Stimulated activated naive CD4-positive, alpha-beta T cell (primary cell): ENCODE measurements around the gene SPAG6.
"Not testable (repeated sequence)": the region's sequence is repeated elsewhere in the genome, so short reads cannot be mapped to it uniquely, and the experiment has no call there.

Experiments used
- DNase-seq, 6 experiments: peaks; one replicate each; lab custom pipeline; 2025; lab: John Stamatoyannopoulos, UW

The SPAG6 gene

GRCh38 chr10:22372298-22372697 lies 27.0 kb downstream of the SPAG6 start:
- no peak for DNase-seq

GRCh38 chr10:22372917-22373316 lies 27.6 kb downstream of the SPAG6 start:
- no peak for DNase-seq

- no peak for DNase-seq
Observed at GRCh38 chr10:22374489-22375126, 29.3 kb downstream of the SPAG6 start.

GRCh38 chr10:22379059-22379458 lies 33.8 kb downstream of the SPAG6 start:
- DNase-seq, result no peak

- DNase-seq, result no peak
Observed at GRCh38 chr10:22381262-22381661, 36.0 kb downstream of the SPAG6 start.

- DNase-seq, result no peak
Observed at GRCh38 chr10:22386503-22386902, 41.2 kb downstream of the SPAG6 start.

- DNase-seq, result no peak
Observed at GRCh38 chr10:22389856-22390589, 44.7 kb downstream of the SPAG6 start.

GRCh38 chr10:22391600-22391999 lies 46.3 kb downstream of the SPAG6 start:
- no peak for DNase-seq

GRCh38 chr10:22396195-22396594 lies 50.9 kb downstream of the SPAG6 start:
- not testable (repeated sequence) for DNase-seq

GRCh38 chr10:22406916-22407315 lies 61.6 kb downstream of the SPAG6 start:
- not testable (repeated sequence) for DNase-seq

- no peak for DNase-seq
Observed at GRCh38 chr10:22410394-22410793, 65.1 kb downstream of the SPAG6 start.

GRCh38 chr10:22410846-22411245 lies 65.5 kb downstream of the SPAG6 start:
- no peak for DNase-seq

GRCh38 chr10:22414146-22414545 lies 68.8 kb downstream of the SPAG6 start:
- DNase-seq, result no peak

- no peak for DNase-seq
Observed at GRCh38 chr10:22415072-22415471, 69.8 kb downstream of the SPAG6 start.

- no peak for DNase-seq
Observed at GRCh38 chr10:22417736-22418268, 72.5 kb downstream of the SPAG6 start.

- DNase-seq, result peak in 3 of 6 experiments; percentile 2 to 27 (median 24)
Observed at GRCh38 chr10:22420787-22421517, 75.7 kb downstream of the SPAG6 start.

- no peak for DNase-seq
Observed at GRCh38 chr10:22426653-22427052, 81.4 kb downstream of the SPAG6 start.

GRCh38 chr10:22427101-22427500 lies 81.8 kb downstream of the SPAG6 start:
- no peak for DNase-seq

GRCh38 chr10:22427890-22428571 lies 82.7 kb downstream of the SPAG6 start:
- DNase-seq, result no peak

- DNase-seq, result no peak
Observed at GRCh38 chr10:22429146-22429545, 83.8 kb downstream of the SPAG6 start.

GRCh38 chr10:22429981-22430421 lies 84.7 kb downstream of the SPAG6 start:
- no peak for DNase-seq

- no peak for DNase-seq
Observed at GRCh38 chr10:22433875-22434274, 88.6 kb downstream of the SPAG6 start.
